DND-41 (cell line): ENCODE measurements around the gene ZNF343.

Experiments used
- ATAC-seq: fragments of 200-7000 bp; cut with Tn5 transposase; 3 replicates; pipeline ENCODE4 v1.9.1; 2021; ENCODE audit warnings: low read depth; ENCODE audit not compliant: insufficient read depth
- DNase-seq: peaks from one replicate; pipeline ENCODE4 v3.0.0-alpha.2; 2020
- H2AFZ ChIP-seq: 2 replicates; pipeline ENCODE4 v1.6.0; 2012; ENCODE audit warnings: low read depth, low read length
- H3K27ac ChIP-seq: 2 replicates; pipeline ENCODE4 v1.5.1; 2012; ENCODE audit warnings: low read length, inconsistent platforms
- H3K27me3 ChIP-seq: fragments of 200-600 bp; sonication (generic); 2 replicates; pipeline ENCODE4 v1.6.0; 2012; ENCODE audit warnings: low read length, mild to moderate bottlenecking, inconsistent platforms; ENCODE audit not compliant: insufficient read depth, poor library complexity
- H3K36me3 ChIP-seq: 2 replicates; pipeline ENCODE4 v1.5.1; 2012; ENCODE audit warnings: low read length, inconsistent platforms; ENCODE audit not compliant: insufficient read depth
- H3K4me1 ChIP-seq: 2 replicates; pipeline ENCODE4 v1.5.1; 2012; ENCODE audit warnings: mild to moderate bottlenecking, low read length; ENCODE audit not compliant: insufficient read depth
- H3K4me2 ChIP-seq: 2 replicates; pipeline ENCODE4 v1.6.0; 2012; ENCODE audit warnings: mild to moderate bottlenecking, moderate library complexity, low read length, inconsistent platforms; ENCODE audit not compliant: insufficient read depth
- H3K4me3 ChIP-seq, 2 experiments: fragments of 200-600 bp in 1 of 2; shearing (Covaris generic) in 1 of 2; 2 replicates each; pipeline ENCODE4 v1.5.1; 2012 to 2016; ENCODE audit warnings: inconsistent platforms in 2 of 2, low read length in 2 of 2, mild to moderate bottlenecking in 2 of 2, low read depth in 1 of 2, moderate library complexity in 1 of 2
- H3K79me2 ChIP-seq: 2 replicates; pipeline ENCODE4 v1.6.0; 2012; ENCODE audit warnings: low read length, inconsistent platforms; ENCODE audit not compliant: insufficient read depth
- H3K9ac ChIP-seq: 2 replicates; pipeline ENCODE4 v1.6.0; 2012; ENCODE audit warnings: low read depth, mild to moderate bottlenecking, inconsistent platforms, low read length, moderate library complexity
- H3K9me3 ChIP-seq: 2 replicates; pipeline ENCODE4 v1.5.1; 2012; ENCODE audit warnings: low read length, moderate library complexity, mild to moderate bottlenecking, inconsistent platforms; ENCODE audit not compliant: insufficient read depth, severe bottlenecking
- H4K20me1 ChIP-seq: 2 replicates; pipeline ENCODE4 v1.6.0; 2012; ENCODE audit warnings: low read length; ENCODE audit not compliant: insufficient read depth
- EZH2 ChIP-seq: IDR thresholded peaks from 3 replicates; pipeline ENCODE4 v1.6.1; 2012; ENCODE audit warnings: borderline replicate concordance, low read depth, mild to moderate bottlenecking, moderate library complexity, low read length, inconsistent platforms; ENCODE audit not compliant: severe bottlenecking
- TF ChIP-seq, protein P1 (sequence below): IDR thresholded peaks from 2 replicates; pipeline ENCODE4 v1.5.1; 2012; ENCODE audit warnings: borderline replicate concordance, low read length, moderate library complexity, mild to moderate bottlenecking; ENCODE audit not compliant: poor library complexity, severe bottlenecking; ENCODE audit errors: extremely low read depth

Gene ZNF343

GRCh38 chr20:2449386-2449785, 59.3 kb downstream of the ZNF343 start:
- Histone ChIP-seq H3K4me2 (no peak overlapping the region), H4K20me1 (peaks cover 14% of the 10 kb centered on the region), H2AFZ (no peak overlapping the region), H3K36me3 (no peaks in the 10 kb centered on the region), H3K79me2 (no peaks in the 10 kb centered on the region), H3K4me1 (no peaks in the 10 kb centered on the region), H3K4me3 (no peak overlapping the region), H3K9ac (no peak overlapping the region), H3K27me3 (no peaks in the 10 kb centered on the region), H3K27ac (no peak overlapping the region), H3K9me3 (no peaks in the 10 kb centered on the region)
- TF ChIP-seq EZH2, result no peak
- TF ChIP-seq, protein P1, sequence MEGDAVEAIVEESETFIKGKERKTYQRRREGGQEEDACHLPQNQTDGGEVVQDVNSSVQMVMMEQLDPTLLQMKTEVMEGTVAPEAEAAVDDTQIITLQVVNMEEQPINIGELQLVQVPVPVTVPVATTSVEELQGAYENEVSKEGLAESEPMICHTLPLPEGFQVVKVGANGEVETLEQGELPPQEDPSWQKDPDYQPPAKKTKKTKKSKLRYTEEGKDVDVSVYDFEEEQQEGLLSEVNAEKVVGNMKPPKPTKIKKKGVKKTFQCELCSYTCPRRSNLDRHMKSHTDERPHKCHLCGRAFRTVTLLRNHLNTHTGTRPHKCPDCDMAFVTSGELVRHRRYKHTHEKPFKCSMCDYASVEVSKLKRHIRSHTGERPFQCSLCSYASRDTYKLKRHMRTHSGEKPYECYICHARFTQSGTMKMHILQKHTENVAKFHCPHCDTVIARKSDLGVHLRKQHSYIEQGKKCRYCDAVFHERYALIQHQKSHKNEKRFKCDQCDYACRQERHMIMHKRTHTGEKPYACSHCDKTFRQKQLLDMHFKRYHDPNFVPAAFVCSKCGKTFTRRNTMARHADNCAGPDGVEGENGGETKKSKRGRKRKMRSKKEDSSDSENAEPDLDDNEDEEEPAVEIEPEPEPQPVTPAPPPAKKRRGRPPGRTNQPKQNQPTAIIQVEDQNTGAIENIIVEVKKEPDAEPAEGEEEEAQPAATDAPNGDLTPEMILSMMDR, result no peak
- DNase-seq (no peak), ATAC-seq (no peak)

GRCh38 chr20:2446845-2447244, 61.9 kb downstream of the ZNF343 start:
- no peak for ATAC-seq
- no peak for TF ChIP-seq EZH2
- TF ChIP-seq, protein P1, result no peak
- no peak overlapping the region for H3K4me3 ChIP-seq

More at GRCh38 chr20:2446845-2447244, 61.9 kb downstream of the ZNF343 start:
- Histone ChIP-seq H3K9me3 (no peaks in the 10 kb centered on the region), H2AFZ (no peak overlapping the region), H3K27ac (no peak overlapping the region), H3K4me1 (no peaks in the 10 kb centered on the region), H3K79me2 (no peaks in the 10 kb centered on the region), H3K4me2 (no peak overlapping the region), H3K27me3 (no peaks in the 10 kb centered on the region), H4K20me1 (peaks cover 2% of the 10 kb centered on the region; the same call in 1 of the 2 replicates), H3K36me3 (no peaks in the 10 kb centered on the region), H3K9ac (no peak overlapping the region)
- DNase-seq, result no peak
